ENCODE results near the gene FXYD6.

FXYD6 gene

DNA sequence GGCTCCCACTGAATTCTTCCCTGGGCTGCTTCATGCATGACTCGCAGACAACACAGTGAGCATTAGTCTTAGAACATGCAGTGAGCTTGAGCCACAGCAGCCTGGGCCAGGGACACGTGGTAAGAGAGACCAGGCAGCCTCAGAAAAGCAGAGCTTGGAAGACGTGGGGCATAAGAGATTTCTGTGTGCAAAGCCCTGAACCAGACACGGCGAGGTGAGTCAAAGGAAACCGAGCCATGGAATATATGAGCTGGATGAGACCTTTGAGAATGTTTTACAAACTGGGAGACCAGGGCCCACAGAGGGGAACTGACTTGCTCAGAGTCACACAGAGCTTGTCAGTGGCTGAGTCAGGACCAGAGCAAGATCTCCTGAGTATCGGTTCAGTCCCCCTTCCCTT, 8.5 kb upstream of the FXYD6 start:
- no peak for DNase-seq (ENCODE audit: low spot score)

DNA sequence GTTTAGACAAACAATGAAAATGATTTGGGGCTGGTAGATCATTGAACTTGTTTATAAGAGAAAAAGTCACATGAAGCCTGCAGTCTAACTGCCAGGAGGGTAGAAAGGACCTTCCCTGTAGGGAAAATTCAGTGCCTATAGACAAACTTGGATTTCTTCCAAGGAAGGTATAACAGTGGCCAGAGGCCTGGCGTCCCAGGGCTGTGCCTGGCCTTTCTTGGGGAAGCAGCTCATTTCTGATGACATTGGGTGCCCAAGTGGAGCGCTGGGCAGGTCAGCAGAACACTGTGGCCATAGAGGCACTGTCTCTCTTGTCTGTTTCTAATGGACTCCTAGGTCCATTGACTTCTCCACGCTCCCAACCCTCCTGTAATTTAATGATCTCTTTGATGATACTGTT, 6.6 kb upstream of the FXYD6 start:
- no peak for DNase-seq (ENCODE audit: low spot score)

DNA sequence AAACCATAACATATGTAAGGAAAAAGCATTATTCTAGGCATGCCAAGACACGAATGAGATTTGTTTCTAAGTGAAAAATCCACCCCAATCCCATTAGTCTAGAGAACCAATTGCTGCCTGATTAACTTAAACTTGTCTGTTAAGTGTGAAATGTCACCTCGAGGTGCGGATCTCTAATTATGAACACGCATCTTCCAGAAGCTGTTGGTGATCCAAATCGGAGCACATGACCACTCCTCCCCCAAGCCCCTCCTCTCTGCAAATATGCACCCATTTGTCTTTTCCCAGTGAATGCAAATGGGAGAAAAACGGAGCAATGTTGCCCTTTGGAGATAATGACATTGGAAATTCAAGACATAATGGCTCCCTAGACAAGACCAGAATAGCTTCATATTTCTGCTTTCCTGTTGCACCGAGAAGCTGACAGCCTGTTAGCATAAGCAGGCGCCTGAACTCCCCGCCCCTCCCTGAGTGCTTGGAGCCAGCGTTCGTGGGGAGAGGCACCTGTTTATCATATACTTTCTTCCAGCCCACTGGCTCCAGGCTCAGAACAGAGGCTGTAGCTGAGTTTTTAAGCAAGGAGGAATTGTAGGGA, 6.0 kb upstream of the FXYD6 start:
- peak; percentile 95 for DNase-seq (ENCODE audit: low spot score)

DNA sequence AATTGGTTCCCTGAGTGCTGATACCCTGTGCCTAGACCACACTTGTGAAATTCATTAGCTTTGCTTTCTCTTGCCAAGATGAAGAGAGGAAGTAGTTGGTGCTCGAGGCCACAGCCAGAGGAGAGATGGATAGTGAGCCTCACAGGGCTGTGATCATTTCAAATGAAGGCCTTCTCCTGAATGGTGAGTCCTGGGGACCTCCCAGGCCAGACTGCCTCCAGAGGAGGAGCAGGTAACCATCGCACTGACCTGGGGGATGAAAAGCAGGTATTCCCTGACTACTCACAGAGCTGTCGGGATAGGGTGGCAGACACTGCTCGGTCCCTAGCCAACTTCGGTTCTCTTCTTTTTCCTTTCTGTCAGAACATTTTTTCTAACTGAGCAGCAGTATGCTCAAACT, 4.8 kb upstream of the FXYD6 start:
- DNase-seq (ENCODE audit: low spot score): no peak

DNA sequence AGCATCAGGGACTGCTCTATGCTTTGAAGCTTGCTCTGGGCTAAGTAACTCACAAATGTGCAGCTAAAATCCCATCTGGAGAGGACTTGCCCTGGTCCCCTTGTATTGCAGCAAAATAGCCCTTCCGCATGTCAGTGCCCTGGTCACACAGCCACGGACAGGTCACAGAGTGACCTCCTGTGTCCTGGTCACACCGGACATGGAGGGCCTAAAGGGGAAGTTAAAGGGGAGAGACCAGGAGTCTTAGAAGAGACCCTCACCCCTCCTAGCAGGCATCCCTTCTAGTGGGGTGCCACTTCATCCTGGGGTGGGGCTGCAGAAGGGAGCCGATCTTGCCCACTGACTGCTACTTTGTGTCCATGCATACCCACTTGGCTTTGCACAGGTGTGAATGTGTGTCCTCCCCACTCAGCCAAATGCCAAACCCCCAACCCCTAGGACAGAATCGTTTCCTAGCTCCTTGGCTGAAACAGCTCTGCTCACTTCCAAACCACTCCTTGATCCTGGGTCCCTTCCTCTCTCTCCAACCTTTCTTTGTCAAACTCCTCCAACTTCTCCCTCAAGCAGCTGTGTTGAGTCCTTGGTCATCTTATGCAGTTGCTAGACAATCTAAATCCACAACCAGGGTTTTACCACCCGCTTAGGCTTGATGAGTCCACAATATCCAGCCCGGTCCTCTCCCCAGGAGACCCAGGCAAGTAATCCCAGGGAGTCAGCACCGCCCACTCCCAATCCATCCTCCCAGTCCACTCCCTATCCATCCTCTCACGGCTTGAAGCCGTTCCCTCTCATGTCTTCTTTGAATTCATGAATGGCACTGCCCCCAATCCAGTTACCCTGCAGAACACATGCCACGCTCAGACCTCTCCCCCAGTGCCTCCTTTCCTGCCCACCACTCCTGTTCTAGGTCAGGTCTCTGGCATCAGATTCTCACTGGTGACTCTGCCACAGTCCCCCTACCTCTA, 3.3 kb upstream of the FXYD6 start:
- DNase-seq (ENCODE audit: low spot score): no peak

DNA sequence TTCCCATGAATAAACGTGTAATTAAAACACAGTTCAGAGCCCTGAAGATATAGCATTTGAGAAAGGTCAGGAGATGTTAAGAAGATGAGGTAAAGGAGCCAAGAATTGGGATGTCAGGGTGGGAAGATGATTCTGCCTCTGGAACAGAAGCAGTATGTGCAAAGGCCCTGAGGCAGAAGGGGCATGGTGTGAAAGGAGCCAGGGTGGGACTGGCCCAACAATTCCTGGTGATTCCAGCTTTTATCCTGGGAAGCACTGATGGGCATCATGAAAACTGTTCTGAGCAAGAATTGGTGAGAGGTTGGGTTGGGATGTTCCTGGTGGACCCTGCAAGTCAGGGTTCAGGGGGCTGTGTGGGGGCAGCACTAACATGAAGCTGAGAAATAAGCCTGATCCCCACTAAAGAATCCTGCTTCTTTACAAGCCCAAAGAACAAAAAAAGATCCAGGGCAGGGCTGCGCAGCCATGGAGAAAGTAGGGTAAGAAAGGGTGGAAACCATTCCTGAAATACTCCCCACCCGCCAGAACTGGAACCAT, 2.5 kb upstream of the FXYD6 start:
- DNase-seq (ENCODE audit: low spot score): no peak

DNA sequence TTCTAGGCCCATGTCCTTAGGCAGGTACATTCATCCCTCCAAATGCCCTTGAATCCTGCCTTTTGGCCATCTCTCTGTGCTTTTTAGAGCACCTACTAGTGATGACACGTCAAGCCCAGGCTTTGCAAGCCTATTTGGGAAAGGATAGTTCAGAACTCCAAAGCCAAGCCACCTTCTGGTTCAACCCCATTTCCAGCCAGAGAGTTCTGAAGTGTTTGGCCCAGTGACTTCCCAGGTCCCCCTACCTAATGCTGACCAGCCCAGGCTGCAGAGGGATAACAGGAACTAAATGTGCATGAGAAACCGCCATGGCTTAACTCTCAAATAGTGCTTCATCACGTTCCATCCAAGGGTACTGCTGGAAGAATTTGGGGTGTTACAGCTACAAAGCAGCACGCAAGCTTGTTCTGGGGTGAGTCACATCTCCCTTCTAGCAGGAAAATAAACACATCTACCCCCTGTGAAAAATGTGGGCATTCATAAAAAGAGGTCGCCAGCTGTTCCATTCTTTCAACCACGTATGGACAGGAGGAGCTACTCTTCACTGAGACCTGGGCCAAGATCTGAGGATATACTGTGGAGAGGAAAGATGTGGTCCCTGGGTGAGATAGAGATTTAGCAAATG, 2.0 kb upstream of the FXYD6 start:
- DNase-seq (ENCODE audit: low spot score): no peak

DNA sequence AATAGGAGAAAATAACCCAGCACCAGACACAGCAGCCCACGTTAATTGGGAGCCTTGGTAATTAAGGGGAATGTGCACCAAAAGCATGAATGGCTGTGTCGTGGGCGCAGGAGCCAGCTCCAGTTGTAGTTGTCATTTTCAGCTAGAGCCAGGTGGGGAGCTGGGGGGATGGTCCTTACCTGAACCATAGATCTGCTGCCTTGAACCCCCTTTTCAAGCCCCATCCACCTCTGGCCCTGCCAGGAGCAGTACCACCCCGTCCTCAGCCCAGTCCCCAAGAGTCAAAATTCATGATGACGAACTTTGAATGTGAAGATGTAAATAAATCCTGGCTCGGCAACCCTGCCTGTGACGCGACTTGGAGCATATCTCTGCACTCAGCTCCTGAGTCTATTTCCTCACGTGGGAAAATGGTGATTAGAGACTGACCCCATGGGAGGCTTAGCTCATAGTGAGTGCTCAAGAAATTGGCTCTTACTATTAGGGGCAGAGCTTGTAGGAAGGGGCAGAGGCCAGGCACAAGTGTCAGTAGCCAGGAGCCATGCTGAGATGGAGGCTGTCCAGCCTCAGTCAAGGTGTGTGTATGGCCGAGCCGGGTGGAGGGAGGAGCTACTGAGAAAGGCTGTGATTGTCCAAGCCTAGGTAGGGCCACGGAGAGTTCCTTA, 794 bp upstream of the FXYD6 start:
- DNase-seq (ENCODE audit: low spot score): peak; percentile 93

DNA sequence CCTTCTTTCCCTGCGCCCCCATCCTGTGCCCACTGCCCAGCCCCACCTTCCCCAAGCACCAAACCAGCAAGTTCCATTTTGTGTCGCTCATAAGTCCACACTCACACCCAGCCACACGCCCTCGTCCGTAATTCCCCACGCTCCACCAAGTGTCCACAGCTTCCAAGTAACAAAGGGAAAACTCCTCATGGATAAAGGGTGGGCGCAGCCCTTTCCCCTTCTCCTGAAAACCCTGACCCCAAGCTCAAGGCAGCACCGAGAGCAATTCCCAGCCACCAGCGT, 458 bp downstream of the FXYD6 start:
- peak; percentile 41 for DNase-seq (ENCODE audit: low spot score)

DNA sequence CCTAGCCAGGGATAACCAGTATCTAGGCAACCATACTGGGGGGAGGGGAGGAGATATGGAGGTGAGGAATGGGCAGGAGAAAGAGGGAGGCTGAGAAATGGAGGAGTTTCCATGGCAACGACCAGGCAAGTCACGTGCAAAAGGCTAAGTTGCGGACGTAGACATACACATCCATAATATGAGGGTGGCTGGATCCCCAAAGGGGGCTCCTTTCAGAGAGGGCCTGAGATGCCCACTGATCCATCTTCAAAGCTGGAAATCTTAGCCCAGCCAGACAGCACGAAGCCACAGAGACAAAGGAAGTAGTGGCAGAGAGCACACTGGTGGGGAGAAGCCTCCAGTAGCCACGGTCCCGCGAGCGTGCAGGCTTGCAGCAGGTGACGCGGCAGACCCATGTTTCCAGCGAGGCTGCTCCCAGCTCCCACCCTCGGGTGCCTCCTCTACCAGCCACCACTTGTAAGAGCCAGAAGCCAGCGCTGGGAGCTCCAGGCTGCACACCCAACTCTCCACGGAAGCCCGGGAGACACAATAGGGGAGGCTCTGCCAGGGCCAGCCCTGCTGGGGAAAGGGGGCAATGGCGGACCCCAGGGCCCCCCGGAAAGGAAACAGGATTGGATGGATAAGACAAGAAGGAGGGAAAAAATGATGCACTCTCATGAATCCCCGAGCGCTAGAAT, 938 bp downstream of the FXYD6 start:
- DNase-seq (ENCODE audit: low spot score): peak; percentile 76

DNA sequence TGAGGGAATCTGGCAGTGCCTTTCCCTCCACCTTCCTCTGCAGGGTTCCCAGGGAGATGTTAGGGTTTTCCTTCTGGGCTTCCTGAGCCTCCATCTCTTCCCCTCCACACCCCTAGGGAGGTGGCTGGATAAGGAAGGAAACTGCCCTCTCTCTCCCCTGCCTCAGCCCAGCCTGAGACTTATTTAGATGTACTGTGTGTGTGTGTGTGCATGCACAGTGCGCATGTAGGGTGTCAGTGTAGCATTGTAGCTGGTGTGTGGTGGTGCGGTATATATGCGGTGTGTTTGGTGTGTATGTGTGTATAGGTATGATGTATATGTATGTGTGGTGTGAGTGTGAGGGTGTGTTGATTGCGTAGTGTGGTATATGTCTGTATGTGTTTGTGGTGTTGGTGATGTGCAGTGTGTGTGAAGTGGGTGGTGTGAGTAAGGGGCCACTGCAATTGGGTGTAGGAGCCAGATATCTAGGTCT, 1.5 kb downstream of the FXYD6 start:
- DNase-seq (ENCODE audit: low spot score): peak; percentile 30

DNA sequence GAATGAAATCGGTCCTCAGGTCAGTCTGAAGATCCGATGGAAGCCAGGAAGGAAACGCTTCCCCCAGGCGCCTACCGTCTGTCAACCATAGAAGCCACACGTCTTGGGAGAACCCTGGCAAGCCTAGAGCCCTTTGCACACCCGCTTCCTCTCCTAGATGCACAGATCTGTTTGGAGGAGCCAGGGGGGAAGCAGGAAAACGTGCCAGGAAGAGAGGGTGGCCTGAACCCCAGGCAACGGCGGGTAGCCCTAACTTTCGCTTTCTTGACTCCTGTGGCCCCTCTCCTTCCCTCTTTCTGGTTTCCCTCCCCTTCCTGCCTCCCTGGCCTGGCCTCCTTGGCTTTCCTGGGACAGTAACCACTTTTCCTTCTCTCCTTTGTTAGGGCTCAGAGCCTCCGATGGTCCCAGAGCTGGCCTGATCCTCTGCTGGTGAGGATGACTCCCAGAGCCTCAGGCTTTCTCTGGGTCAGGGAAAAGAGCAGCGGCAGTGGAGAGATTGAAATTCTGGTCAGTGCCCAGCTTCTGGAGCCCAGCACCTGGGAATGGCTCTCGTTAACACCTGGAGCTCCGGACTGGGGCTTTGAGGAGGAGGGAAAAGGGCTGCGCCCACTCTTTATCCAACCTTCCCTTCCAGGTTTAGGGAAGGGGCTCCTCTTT, 2.1 kb downstream of the FXYD6 start:
- DNase-seq (ENCODE audit: low spot score): peak; percentile 35

DNA sequence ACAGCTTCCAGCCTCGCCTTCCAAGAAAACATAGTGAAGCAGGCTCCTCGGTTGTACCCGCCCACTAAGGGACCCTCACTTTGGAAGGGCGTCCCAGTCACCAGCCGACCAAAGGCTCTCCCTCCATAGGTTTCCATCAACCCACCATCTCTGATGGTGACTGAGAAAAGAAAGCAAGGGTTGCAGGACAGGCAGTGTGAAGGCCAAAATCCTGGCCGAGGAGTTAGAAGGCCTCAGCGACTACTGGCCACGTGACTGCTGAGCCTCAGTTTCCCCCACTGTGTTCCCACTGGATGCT, 2.7 kb downstream of the FXYD6 start:
- DNase-seq (ENCODE audit: low spot score): no peak

DNA sequence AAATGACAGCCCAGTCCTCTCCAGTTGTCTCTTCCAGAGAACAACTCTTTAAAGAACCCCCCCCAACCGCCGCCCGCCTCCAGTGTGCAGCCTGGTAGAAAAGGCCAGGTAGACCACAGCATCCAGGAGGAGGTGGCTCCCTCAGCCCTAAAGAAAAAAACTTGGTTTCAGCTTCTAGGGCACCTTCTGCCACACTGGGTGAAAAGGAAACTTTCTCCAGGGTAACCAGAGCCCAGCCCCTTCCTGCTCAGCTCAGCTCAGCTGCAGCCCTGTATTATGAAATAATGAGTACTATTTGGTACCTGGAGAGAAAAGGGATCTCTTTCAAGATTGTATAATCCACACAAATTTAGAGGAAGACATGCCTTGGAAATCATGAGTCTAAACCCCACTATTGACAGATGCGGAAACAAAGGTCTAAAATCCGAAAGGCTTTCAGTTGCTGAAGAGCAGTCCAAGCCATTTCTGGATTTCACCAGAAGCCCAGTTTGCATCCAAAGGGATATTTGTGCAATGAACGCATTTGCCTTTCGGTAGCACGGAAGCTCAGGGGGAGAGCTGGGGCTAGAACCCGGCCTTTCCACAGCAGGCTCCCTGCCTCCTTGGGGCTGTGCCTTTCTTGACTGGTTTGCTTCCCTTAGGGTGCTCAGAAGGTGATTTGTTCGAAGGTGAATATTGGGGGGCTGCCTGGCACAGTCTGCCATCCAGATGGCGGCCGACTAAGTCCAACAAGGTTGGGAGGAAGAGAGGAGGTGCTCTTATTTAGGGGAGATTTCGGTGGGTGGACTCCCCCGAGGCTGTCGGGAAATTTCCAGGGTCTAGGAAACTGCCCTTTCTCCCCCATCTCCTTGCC, 3.3 kb downstream of the FXYD6 start:
- DNase-seq (ENCODE audit: low spot score): no peak

DNA sequence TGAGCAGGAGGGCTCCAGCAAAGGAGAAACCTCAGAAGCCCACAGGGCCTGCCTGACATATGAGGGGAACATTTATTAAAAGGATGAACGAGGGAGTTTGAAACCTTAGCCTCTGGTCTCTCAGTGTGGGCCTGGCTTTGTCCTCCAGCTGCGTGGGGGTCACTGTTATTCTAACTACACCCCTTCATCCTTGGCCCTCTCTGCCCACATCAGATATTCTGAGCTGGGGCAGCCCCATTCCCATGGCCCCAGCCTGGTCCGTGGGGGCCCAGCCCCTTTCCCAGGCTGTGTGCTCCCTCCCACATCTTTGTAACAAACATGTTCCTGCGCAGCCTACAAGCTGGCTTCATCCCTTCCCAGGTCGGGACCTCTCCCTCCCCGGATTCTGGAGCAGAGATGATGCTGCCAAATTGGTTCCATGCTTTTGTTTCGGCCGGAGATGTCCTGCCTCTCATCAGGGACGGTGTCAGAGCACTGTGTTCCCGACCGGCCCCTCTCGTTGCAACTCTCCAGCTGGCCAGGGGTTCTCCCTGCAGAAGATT, 4.0 kb downstream of the FXYD6 start:
- DNase-seq (ENCODE audit: low spot score): peak; percentile 41

DNA sequence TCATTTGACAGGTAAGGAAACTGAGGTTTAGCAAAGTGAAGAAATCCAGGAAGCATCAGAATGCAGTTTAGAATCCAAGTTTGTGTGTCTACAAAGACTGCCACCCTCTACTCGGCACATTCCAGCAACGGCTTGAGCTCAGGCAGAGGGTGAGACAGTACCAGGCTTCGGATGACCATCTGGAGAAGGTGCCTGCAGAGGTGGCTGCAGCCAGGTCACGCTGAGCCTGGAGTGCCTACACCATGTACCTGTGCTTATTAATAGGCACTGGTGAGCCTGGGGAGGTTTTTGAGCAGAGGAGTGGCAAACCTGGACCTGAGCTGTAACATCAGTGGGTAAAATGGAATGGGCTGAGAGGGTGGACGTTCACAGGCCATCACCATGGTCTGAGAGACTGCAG, 4.7 kb downstream of the FXYD6 start:
- peak; percentile 45 for DNase-seq (ENCODE audit: low spot score)

DNA sequence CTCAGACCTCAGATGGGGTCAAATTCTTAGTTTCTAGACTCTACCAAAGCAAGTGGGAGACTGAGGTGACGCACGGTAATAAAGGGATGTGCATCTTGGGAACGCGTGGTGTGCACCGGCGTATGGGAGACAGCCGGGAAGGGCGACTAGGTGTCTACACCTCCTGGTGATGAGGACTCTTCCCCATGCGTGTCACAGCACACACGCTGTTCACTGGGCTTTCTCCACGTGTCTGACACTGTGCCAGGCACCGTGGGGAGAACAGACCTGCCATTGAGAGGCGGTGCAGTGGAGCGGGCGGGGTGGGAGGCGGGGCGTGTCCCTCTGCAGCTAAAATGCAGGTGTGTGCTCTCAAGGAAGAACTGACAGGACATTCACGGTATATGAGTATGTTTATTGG, 5.3 kb downstream of the FXYD6 start:
- peak; percentile 48 for DNase-seq (ENCODE audit: low spot score)

DNA sequence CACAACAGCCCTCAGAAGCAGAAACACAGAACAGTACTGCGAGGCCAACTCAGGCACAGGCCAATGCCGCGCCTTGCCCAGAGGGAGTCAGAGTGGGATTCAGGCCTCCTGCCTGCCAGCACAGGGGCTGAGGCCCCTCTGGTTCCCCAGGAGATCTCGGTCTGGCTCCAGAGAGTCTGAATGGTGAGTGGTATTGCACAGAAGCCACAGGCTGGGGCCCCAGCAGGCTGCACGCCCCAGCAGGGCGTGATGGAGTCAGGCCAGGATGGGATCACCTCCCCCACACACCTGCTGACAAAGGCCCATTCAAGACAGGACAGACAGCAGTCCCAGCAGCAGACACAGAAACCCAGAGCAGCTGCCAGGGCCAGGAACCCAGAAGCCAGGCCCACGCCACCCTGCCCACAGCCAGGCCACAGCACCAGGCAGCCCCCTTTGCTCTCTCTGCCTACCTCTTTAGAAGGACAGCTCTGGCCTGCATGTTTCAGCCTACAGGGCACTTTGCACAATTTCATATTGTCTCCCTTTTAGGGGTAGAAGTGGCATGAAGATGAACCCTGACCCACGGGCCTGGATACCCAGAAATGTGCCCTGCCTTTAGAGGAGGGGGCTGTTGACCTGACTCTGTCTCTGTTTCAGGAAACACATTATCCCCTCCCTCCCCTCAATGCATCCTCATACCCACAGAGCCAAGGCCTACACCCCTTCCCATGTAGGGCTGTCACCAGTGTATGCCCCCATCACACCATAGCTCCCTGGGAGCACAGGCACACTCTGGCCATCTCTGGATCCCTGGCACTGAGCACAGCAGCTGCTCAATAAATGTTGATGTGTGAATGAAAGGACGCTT, 6.1 kb downstream of the FXYD6 start:
- DNase-seq (ENCODE audit: low spot score): peak; percentile 49

DNA sequence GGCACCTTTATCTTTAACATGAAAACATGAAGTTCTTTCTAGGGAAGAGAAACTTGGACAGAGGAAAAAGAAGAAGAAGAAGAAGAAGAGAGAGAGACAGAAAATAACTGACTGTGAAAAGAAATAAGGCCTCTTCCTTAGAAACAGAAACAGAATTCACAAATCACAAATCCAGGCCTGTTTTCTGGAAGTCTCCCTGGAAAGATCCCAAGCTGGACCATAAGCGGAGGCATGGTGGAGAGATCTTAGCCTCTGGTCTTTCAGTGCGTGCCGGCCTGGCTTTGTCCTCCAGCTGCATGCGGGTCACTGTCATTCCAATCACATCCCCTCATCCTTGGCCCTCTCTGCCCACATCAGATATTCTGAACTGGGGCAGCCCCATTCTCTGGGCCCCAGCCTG, 6.9 kb downstream of the FXYD6 start:
- DNase-seq (ENCODE audit: low spot score): peak; percentile 22
